GM10266 (cell line): ENCODE results near the gene HAUS2.

Experiments used
- DNase-seq: peaks from one replicate; pipeline ENCODE4 v3.0.0; 2012; ENCODE audit errors: extremely low spot score
- TF ChIP-seq, protein P1 (sequence below): IDR thresholded peaks from 2 replicates; pipeline ENCODE4 v1.5.1; 2012; ENCODE audit warnings: mild to moderate bottlenecking, low read depth; ENCODE audit not compliant: control insufficient read depth, insufficient read depth; ENCODE audit errors: missing control alignments

HAUS2 gene

DNA sequence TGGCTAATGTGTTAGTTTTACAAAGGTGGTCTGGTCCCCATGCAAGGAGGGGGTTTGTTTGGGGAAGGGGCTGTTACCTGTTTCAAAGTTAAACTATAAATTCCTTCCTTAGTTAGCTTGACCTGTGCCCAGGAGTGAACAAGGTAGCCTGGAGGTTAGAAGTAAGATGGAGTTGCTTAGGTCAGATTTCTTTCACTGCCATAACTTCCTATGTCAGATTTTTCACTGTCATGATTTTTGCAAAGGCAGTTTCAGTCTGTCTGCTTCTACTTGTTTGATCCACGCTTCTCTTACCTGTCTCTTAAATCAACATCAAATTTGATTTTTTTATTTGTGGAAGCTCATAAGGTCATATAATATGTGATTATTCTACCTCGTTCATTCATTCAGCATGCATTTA, 55.3 kb downstream of the HAUS2 start:
- DNase-seq, result no peak
- TF ChIP-seq, protein P1, sequence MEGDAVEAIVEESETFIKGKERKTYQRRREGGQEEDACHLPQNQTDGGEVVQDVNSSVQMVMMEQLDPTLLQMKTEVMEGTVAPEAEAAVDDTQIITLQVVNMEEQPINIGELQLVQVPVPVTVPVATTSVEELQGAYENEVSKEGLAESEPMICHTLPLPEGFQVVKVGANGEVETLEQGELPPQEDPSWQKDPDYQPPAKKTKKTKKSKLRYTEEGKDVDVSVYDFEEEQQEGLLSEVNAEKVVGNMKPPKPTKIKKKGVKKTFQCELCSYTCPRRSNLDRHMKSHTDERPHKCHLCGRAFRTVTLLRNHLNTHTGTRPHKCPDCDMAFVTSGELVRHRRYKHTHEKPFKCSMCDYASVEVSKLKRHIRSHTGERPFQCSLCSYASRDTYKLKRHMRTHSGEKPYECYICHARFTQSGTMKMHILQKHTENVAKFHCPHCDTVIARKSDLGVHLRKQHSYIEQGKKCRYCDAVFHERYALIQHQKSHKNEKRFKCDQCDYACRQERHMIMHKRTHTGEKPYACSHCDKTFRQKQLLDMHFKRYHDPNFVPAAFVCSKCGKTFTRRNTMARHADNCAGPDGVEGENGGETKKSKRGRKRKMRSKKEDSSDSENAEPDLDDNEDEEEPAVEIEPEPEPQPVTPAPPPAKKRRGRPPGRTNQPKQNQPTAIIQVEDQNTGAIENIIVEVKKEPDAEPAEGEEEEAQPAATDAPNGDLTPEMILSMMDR, result no peak

DNA sequence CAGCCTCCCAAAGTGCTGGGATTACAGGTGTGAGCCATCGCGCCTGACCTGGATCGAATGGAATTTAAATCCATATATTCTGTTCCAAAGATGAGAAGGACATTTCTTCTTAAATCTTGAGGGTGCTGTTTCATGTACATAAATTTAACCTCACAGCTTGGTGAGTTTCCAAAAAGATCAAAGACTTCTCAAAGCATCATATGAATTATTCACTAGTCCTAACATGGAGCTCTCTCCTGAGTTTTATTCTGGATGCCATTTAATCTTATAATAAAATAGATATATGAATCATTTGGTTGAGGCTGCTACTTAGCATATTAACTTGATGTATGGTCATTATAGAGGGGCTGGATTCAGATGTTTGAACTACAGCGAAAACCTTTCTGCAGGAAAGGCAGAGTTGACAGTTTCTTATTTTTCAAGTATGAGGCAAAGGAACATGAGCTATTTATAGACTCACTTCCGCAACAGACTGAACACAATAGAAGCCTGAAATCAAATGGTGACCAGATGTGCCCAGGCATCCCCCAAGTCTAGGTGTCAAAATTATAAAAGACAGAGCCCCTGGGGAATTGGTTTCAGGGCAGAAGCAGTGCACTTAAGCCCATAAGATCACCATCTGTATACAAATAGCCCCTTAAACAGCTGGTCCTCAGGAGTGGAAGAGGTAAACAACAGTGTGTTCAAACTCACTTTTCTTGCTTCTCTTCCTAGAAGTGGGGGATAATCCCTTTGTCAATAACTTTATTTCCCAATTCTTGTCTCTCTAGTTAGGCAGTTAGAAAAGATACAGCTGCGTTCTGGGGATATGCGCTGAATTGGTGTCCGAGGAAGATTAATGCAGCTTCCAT, 56.5 kb downstream of the HAUS2 start:
- peak; percentile 53 for DNase-seq

DNA sequence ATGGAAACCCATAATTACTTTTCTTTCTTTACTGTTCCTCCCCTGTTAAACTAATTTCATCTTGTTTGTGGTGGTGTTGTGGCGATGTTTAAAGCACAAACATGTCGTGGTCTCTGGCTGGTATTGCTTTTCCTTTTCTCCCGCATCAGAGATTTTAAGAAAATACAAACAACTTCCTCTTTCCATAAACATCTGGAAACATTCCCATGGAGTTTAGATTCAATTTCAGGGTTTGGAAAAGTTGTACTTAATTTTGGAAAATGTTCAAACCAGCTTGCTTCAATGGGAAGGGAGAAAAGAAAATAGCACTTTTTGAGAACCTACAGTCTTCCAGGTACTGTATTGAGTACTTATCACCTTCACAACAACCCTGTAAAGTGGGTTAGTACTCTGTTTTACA, 57.2 kb downstream of the HAUS2 start:
- no peak for DNase-seq
- TF ChIP-seq, protein P1, result no peak

More for the DNA sequence above, 56.5 kb downstream of the HAUS2 start:
- TF ChIP-seq, protein P1, result no peak

DNA sequence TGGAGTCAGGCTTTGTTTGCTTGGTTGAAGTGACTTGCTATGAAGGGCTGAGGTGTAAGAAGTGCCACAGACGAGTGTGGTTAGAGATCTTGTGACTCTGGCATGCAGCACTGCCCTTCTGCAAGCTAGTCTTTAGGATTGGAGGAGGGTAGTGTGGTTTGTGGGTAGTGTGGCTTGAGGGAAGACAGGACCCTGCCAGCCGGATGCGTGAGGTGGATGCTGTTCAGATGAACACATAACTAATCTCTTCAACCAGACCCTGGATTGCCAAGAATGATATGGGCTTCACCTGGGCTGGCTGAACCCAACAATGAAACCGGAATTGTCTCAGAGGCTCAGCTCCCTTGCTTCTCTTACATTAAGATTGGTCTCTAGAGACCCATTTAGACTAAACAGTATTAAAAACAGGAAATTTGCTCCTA, 59.5 kb downstream of the HAUS2 start:
- no peak for DNase-seq
- TF ChIP-seq, protein P1, result no peak

DNA sequence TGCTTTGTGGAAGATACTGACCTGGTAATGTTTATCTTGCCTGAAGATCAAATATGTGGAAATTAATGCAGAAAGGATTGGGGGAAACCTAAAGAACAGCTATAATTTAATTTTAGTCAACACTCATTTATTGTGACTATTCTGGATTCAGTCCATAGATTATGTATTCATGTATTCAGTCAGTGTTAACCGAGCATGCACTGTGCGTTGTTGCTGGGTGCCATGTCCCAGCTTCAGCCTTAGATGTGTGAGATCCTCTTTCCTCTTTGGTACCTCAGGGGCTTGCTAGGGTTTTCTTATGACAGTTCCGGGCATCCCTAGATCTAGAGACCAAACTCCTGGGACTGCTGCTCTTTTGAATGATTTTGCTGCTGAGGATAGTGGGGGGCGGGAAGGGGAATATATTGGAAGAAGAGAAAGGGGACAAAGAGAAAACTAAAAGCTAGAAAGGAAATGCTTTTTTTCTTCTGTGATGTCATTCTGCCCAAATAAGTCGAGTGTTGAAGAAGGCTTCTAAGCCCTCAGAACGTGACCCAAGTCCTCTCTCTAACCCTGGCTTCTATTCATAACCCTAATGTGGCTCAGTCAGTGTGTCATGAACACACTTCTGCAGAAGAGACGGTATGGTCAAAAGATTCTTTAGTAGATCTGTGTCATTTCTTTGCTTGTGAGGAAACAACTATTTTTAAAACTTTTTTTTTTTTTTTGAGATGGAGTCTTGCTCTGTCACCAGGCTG, 60.3 kb downstream of the HAUS2 start:
- DNase-seq, result no peak
- TF ChIP-seq, protein P1, result no peak

DNA sequence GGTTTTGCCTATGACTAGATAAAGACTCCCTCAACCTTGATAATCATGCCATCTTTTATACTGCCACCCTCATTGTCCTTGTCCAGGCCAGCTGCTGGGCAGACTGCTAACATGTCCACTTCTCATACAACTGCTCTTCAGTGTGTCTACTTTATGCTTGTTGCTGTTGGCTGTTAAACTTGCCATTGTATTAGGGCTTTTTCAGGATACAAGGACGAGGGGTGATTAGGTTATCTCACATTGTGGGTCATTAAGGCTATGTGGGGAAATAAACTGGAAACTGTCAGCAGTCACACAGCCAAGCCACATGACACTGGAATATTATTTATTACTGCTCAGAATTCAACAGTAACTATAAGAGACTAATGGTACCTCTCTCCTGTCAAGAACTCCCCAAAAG, 62.9 kb downstream of the HAUS2 start:
- TF ChIP-seq, protein P1, result no peak
- DNase-seq, result no peak
